ENCODE data around the gene CDHR5. TPM values are rescaled to one million over a fixed set of nuclear protein-coding genes. Genes with fewer than 3 reads are reported as not detected.

The CDHR5 gene
- total RNA-seq, 1 donor = not detected

- Histone ChIP-seq H3K36me3 (ENCODE audit: insufficient read depth, low read length) (peaks cover 33% of the 10 kb centered on the region), H3K79me2 (ENCODE audit: insufficient read depth, low read length) (peaks cover 85% of the 10 kb centered on the region), H2AFZ (ENCODE audit: low read length) (no peak overlapping the region), H3K4me1 (ENCODE audit: insufficient read depth, low read length) (peaks cover 9% of the 10 kb centered on the region), H3K27ac (ENCODE audit: low read depth, low read length) (no peak overlapping the region), H3K4me2 (ENCODE audit: insufficient read depth, low read length) (no peak overlapping the region), H3K9me3 (ENCODE audit: low read depth, low read length) (no peaks in the 10 kb centered on the region), H4K20me1 (ENCODE audit: insufficient read depth, low read length) (peaks cover 66% of the 10 kb centered on the region), H3K4me3 (ENCODE audit: insufficient read depth, low read length) (no peak overlapping the region), H3K27me3 (ENCODE audit: insufficient read depth, low read length) (no peaks in the 10 kb centered on the region)
- no peak for TF ChIP-seq CTCF (IDR thresholded peaks at IDR 0.05; ENCODE audit: extremely low read depth, low read depth, low read length)
- no peak for DNase-seq (ENCODE audit: insufficient read length, low spot score, missing footprints)
These were observed 40.5 kb downstream of the CDHR5 start for GRCh38 chr11:584287-584686.

DNA sequence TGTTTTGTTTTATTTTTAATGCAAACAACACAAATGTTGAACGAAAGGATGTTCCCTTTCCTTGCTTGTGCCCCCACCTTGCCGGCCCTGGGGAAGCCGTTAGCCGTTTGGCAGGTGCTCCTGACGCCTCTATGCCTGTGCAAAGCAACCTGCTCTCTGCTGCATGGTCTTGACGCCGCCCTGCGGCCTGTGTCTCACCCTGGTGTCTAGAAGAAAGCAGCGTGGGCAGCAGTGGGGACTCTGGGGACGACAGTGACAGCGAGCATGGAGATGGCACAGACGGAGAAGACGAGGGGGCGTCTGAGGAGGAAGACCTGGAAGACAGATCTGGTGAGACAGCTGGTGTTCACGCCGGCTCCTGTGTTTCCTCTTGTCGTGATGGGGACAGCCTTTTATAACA is 43.0 kb downstream of the CDHR5 start:
- no peak for TF ChIP-seq CTCF (IDR thresholded peaks at IDR 0.05; ENCODE audit: extremely low read depth, low read depth, low read length)
- Histone ChIP-seq H3K27me3 (ENCODE audit: insufficient read depth, low read length) (no peaks in the 10 kb centered on the region), H3K4me2 (ENCODE audit: insufficient read depth, low read length) (no peak overlapping the region), H3K27ac (ENCODE audit: low read depth, low read length) (no peak overlapping the region), H3K4me3 (ENCODE audit: insufficient read depth, low read length) (no peak overlapping the region), H3K36me3 (ENCODE audit: insufficient read depth, low read length) (peaks cover 17% of the 10 kb centered on the region), H3K9me3 (ENCODE audit: low read depth, low read length) (no peaks in the 10 kb centered on the region), H3K79me2 (ENCODE audit: insufficient read depth, low read length) (peaks cover 87% of the 10 kb centered on the region), H3K4me1 (ENCODE audit: insufficient read depth, low read length) (peaks cover 12% of the 10 kb centered on the region), H4K20me1 (ENCODE audit: insufficient read depth, low read length) (peaks cover 75% of the 10 kb centered on the region), H2AFZ (ENCODE audit: low read length) (no peak overlapping the region)
- DNase-seq (ENCODE audit: insufficient read length, low spot score, missing footprints) = no peak

DNA sequence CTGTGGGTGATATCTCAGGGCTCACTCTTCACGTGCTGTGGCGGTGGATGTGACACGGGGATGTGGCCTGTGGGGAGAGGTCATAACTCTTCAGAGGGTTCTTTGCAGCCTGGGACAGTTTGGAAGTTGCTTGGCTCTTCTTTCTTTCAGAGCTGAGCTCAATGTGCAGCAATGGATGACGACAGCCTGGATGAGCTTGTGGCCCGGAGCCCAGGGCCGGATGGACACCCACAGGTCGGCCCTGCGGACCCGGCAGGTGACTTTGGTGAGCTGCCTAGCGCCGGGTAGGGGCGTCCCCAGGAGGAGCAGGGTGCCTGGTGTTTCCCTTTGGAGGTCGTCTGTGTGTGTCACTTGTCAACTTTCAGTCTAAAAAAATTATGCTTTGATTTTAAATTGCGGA is 43.4 kb downstream of the CDHR5 start:
- Histone ChIP-seq H3K27me3 (ENCODE audit: insufficient read depth, low read length) (no peaks in the 10 kb centered on the region), H3K9me3 (ENCODE audit: low read depth, low read length) (no peaks in the 10 kb centered on the region), H3K4me1 (ENCODE audit: insufficient read depth, low read length) (peaks cover 12% of the 10 kb centered on the region), H3K4me3 (ENCODE audit: insufficient read depth, low read length) (no peak overlapping the region), H4K20me1 (ENCODE audit: insufficient read depth, low read length) (peaks cover 70% of the 10 kb centered on the region), H2AFZ (ENCODE audit: low read length) (no peak overlapping the region), H3K36me3 (ENCODE audit: insufficient read depth, low read length) (peaks cover 13% of the 10 kb centered on the region), H3K79me2 (ENCODE audit: insufficient read depth, low read length) (peaks cover 84% of the 10 kb centered on the region), H3K27ac (ENCODE audit: low read depth, low read length) (no peak overlapping the region), H3K4me2 (ENCODE audit: insufficient read depth, low read length) (no peak overlapping the region)
- DNase-seq (ENCODE audit: insufficient read length, low spot score, missing footprints) = peak; percentile 81
- TF ChIP-seq CTCF (IDR thresholded peaks at IDR 0.05; ENCODE audit: extremely low read depth, low read depth, low read length) = no peak

DNA sequence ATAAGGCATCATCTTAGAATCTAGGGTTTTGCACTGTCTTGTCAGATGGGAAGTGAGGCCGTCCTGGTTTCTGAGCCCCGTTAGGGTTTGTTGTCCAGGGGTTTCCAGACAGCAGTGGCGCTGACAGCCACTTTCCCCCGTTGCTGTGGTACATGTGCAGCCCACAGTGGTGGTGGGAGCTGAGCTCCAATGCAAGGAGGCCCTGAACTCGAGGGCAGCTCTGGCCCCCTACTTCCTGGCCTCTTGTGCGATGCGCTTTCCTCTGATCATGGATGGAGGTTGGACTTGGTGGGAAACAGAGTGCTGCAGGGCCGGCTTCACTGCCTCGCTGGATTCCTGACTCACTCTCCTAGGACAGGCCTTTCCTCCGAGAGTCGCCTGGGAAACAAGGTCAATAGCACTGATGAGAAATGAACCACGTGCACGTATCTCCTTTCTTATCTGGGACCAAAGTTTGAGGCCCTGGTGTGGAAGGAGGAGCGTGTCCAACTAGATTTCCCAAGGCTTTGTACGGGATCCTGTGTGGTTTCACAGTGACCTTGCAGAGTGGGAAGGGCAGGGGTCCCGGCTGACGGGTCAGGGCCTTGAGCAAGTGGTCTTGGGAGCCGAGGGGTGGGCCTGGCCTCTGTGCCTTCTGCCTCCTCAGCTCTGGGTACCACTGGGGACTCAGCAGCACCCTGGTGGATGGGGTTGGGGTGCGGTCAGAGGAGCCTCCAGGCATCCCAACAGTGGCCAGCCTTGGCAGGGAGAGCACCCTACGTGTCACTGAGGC is 44.7 kb downstream of the CDHR5 start:
- TF ChIP-seq CTCF (IDR thresholded peaks at IDR 0.05; ENCODE audit: extremely low read depth, low read depth, low read length) = no peak
- Histone ChIP-seq H2AFZ (ENCODE audit: low read length) (no peak overlapping the region), H3K4me3 (ENCODE audit: insufficient read depth, low read length) (no peak overlapping the region), H3K9me3 (ENCODE audit: low read depth, low read length) (no peaks in the 10 kb centered on the region), H4K20me1 (ENCODE audit: insufficient read depth, low read length) (peaks cover 66% of the 10 kb centered on the region), H3K36me3 (ENCODE audit: insufficient read depth, low read length) (peaks cover 11% of the 10 kb centered on the region), H3K4me1 (ENCODE audit: insufficient read depth, low read length) (peaks cover 12% of the 10 kb centered on the region), H3K27ac (ENCODE audit: low read depth, low read length) (peak overlapping the region; percentile 23), H3K79me2 (ENCODE audit: insufficient read depth, low read length) (peaks cover 79% of the 10 kb centered on the region), H3K4me2 (ENCODE audit: insufficient read depth, low read length) (no peak overlapping the region), H3K27me3 (ENCODE audit: insufficient read depth, low read length) (peaks cover 4% of the 10 kb centered on the region)
- DNase-seq (ENCODE audit: insufficient read length, low spot score, missing footprints) = peak; percentile 93

Measured in osteoblast (primary cell).